CD4-positive, CD25-positive, alpha-beta regulatory T cell (primary cell): ENCODE results near the gene LRMDA. TPM values are rescaled to one million over a fixed set of nuclear protein-coding genes. Genes with fewer than 3 reads are reported as not detected.
A peak's percentile ranks its signal among the peaks of the same experiment; 100 is the strongest.

Experiments
- ATAC-seq, 2 donors: fragments of 150-1000 bp; cut with Tn5 transposase; one replicate each; pipeline ENCODE4 v1.10.0; 2021; ENCODE audit warnings: low read depth in 2 of 2, moderate number of reproducible peaks in 2 of 2, moderate library complexity in 1 of 2
- DNase-seq, 3 donors: peaks; one replicate each; pipeline versions ENCODE4 v3.0.0 to v3.0.0-alpha.2; 2012 to 2022; ENCODE audit warnings: mixed read lengths in 1 of 3
- H3K27ac ChIP-seq: one replicate; pipeline ENCODE4 v1.7.0; 2013; ENCODE audit warnings: mild to moderate bottlenecking, low read length; ENCODE audit not compliant: insufficient read depth, poor library complexity, severe bottlenecking
- H3K27me3 ChIP-seq: one replicate; pipeline ENCODE4 v1.7.0; 2013; ENCODE audit warnings: low read length; ENCODE audit not compliant: control insufficient read depth, insufficient read depth
- H3K36me3 ChIP-seq: one replicate; pipeline ENCODE4 v1.7.0; 2013; ENCODE audit warnings: mild to moderate bottlenecking, low read length, moderate library complexity; ENCODE audit not compliant: control insufficient read depth, insufficient read depth
- H3K4me1 ChIP-seq: 2 replicates; pipeline ENCODE4 v1.7.0; 2013; ENCODE audit warnings: mild to moderate bottlenecking, low read length; ENCODE audit not compliant: insufficient read depth, control insufficient read depth, poor library complexity, severe bottlenecking
- H3K4me3 ChIP-seq: one replicate; pipeline ENCODE4 v1.7.0; 2013; ENCODE audit warnings: low read depth, mild to moderate bottlenecking, low read length, moderate library complexity
- H3K9me3 ChIP-seq, 2 experiments: 1 replicate in 1 of 2; 2 replicates in 1 of 2; pipeline ENCODE4 v1.7.0; 2013; ENCODE audit warnings: low read length in 2 of 2, mild to moderate bottlenecking in 1 of 2, moderate library complexity in 1 of 2; ENCODE audit not compliant: control insufficient read depth in 2 of 2
- H3K27ac Mint-ChIP-seq, 3 donors: one replicate each; pipeline ENCODE4 v1.8.0; 2020 to 2022; ENCODE audit warnings: mild to moderate bottlenecking in 3 of 3, mixed read lengths in 3 of 3, moderate library complexity in 2 of 3
- H3K27me3 Mint-ChIP-seq: one replicate; pipeline ENCODE4 v1.8.0; 2022; ENCODE audit warnings: mild to moderate bottlenecking, mixed read lengths
- H3K36me3 Mint-ChIP-seq: one replicate; pipeline ENCODE4 v1.8.0; 2020; ENCODE audit warnings: mixed read lengths
- H3K4me1 Mint-ChIP-seq, 4 donors: one replicate each; pipeline ENCODE4 v1.8.0; 2020 to 2022; ENCODE audit warnings: mixed read lengths in 4 of 4, mild to moderate bottlenecking in 1 of 4
- H3K4me3 Mint-ChIP-seq, 4 donors: one replicate each; pipeline ENCODE4 v1.8.0; 2020 to 2022; ENCODE audit warnings: mild to moderate bottlenecking in 4 of 4, mixed read lengths in 4 of 4, moderate library complexity in 3 of 4
- H3K9me3 Mint-ChIP-seq, 7 donors: one replicate each; pipeline ENCODE4 v1.8.0; 2020 to 2022; ENCODE audit warnings: mixed read lengths in 7 of 7, mild to moderate bottlenecking in 3 of 7, moderate library complexity in 2 of 7
- polyA plus RNA-seq, 4 donors: library from polyadenylated mRNA; unstranded; fragments of 300-500 nt; fragmentation: Illumina TruSeq; gene quantifications; one replicate each; pipeline ENCODE4 v1.2.3, GENCODE V29; 2021
- total RNA-seq: library from RNA; stranded (reverse); gene quantifications from one replicate; pipeline ENCODE4 v1.2.3, GENCODE V29; 2022

LRMDA gene
- total and polyA plus RNA-seq, 5 donors from 2014 or later: 0.10 TPM; not detected in 4

- Histone ChIP-seq H3K36me3 (no peaks in the 10 kb centered on the region), H3K4me1 (no peaks in the 10 kb centered on the region), H3K4me3 (no peak overlapping the region), H3K9me3 (no peaks in the 10 kb centered on the region), H3K27ac (no peak overlapping the region), H3K27me3 (no peaks in the 10 kb centered on the region)
- peaks cover 3% of the 10 kb centered on the region for H3K27me3 Mint-ChIP-seq
- no peak for DNase-seq
- H3K36me3 Mint-ChIP-seq: no peaks in the 10 kb centered on the region
- H3K9me3 Mint-ChIP-seq: peaks cover 0 to 4% (median 0%) of the 10 kb centered on the region in 7 donors
- no peak overlapping the region for H3K27ac Mint-ChIP-seq
- ATAC-seq: no peak
- peaks cover 0 to under 1% (median 0%) of the 10 kb centered on the region in 4 donors for H3K4me1 Mint-ChIP-seq
- H3K4me3 Mint-ChIP-seq: no peak overlapping the region
Observed at GRCh38 chr10:75962395-75963061, 531.1 kb downstream of the LRMDA start.

- H3K4me3 ChIP-seq: no peak overlapping the region
- no peak overlapping the region for H3K27ac ChIP-seq
- H3K36me3 ChIP-seq: no peaks in the 10 kb centered on the region
- no peaks in the 10 kb centered on the region for H3K4me1 Mint-ChIP-seq
- H3K27me3 Mint-ChIP-seq: no peaks in the 10 kb centered on the region
- DNase-seq: no peak
- H3K27me3 ChIP-seq: no peaks in the 10 kb centered on the region
- peaks cover 0 to 2% (median 0%) of the 10 kb centered on the region in 7 donors for H3K9me3 Mint-ChIP-seq
- no peak overlapping the region for H3K4me3 Mint-ChIP-seq
- no peaks in the 10 kb centered on the region for H3K9me3 ChIP-seq
- H3K36me3 Mint-ChIP-seq: no peaks in the 10 kb centered on the region
- H3K27ac Mint-ChIP-seq: no peak overlapping the region
- ATAC-seq: no peak
- H3K4me1 ChIP-seq: no peaks in the 10 kb centered on the region
Observed at GRCh38 chr10:75967491-75967890, 536.1 kb downstream of the LRMDA start.

- Mint-ChIP-seq H3K36me3 (no peaks in the 10 kb centered on the region), H3K4me3 (no peak overlapping the region), H3K27me3 (peaks cover 3% of the 10 kb centered on the region), H3K27ac (no peak overlapping the region), H3K4me1 (no peaks in the 10 kb centered on the region), H3K9me3 (peaks cover 0 to 2% (median 0%) of the 10 kb centered on the region in 7 donors)
- Histone ChIP-seq H3K9me3 (no peaks in the 10 kb centered on the region), H3K4me1 (no peaks in the 10 kb centered on the region), H3K27ac (no peak overlapping the region), H3K27me3 (no peaks in the 10 kb centered on the region), H3K36me3 (no peaks in the 10 kb centered on the region), H3K4me3 (no peak overlapping the region)
- DNase-seq (no peak), ATAC-seq (no peak)
Observed at GRCh38 chr10:75969031-75969430, 537.6 kb downstream of the LRMDA start.

- DNase-seq (no peak), ATAC-seq (no peak)
- no peak overlapping the region for H3K27ac ChIP-seq
- Mint-ChIP-seq H3K4me3 (no peak overlapping the region), H3K9me3 (peaks cover 0 to 2% (median 0%) of the 10 kb centered on the region in 7 donors), H3K27me3 (peaks cover 11% of the 10 kb centered on the region), H3K36me3 (no peaks in the 10 kb centered on the region), H3K4me1 (no peaks in the 10 kb centered on the region), H3K27ac (no peak overlapping the region)
- H3K9me3 ChIP-seq: no peaks in the 10 kb centered on the region
- H3K36me3 ChIP-seq: no peaks in the 10 kb centered on the region
- H3K4me3 ChIP-seq: no peak overlapping the region
- H3K27me3 ChIP-seq: no peaks in the 10 kb centered on the region
- H3K4me1 ChIP-seq: no peaks in the 10 kb centered on the region
Observed at GRCh38 chr10:75971402-75972211, 540.2 kb downstream of the LRMDA start.

GRCh38 chr10:75972491-75973276 lies 541.3 kb downstream of the LRMDA start:
- Histone ChIP-seq H3K4me1 (no peaks in the 10 kb centered on the region), H3K4me3 (no peak overlapping the region), H3K36me3 (no peaks in the 10 kb centered on the region), H3K27ac (no peak overlapping the region), H3K27me3 (no peaks in the 10 kb centered on the region), H3K9me3 (no peaks in the 10 kb centered on the region)
- DNase-seq (no peak), ATAC-seq (no peak)
- Mint-ChIP-seq H3K9me3 (peaks cover 0 to 1% (median 0%) of the 10 kb centered on the region in 7 donors), H3K36me3 (no peaks in the 10 kb centered on the region), H3K4me3 (no peak overlapping the region), H3K27ac (no peak overlapping the region), H3K27me3 (peaks cover 11% of the 10 kb centered on the region), H3K4me1 (no peaks in the 10 kb centered on the region)

- no peak for ATAC-seq
- Mint-ChIP-seq H3K27me3 (peaks cover 11% of the 10 kb centered on the region), H3K4me1 (no peaks in the 10 kb centered on the region), H3K36me3 (no peaks in the 10 kb centered on the region), H3K9me3 (peaks cover 0 to 2% (median 0%) of the 10 kb centered on the region in 7 donors), H3K4me3 (no peak overlapping the region), H3K27ac (peak overlapping the region in 1 of 3 donors; percentile 1)
- no peaks in the 10 kb centered on the region for H3K27me3 ChIP-seq
- H3K4me1 ChIP-seq: no peaks in the 10 kb centered on the region
- H3K36me3 ChIP-seq: no peaks in the 10 kb centered on the region
- no peak overlapping the region for H3K4me3 ChIP-seq
- no peak overlapping the region for H3K27ac ChIP-seq
- no peaks in the 10 kb centered on the region for H3K9me3 ChIP-seq
- DNase-seq: no peak
Observed at GRCh38 chr10:75974080-75974479, 542.7 kb downstream of the LRMDA start.

- DNase-seq: no peak
- peaks cover 0 to 4% (median 0%) of the 10 kb centered on the region in 7 donors for H3K9me3 Mint-ChIP-seq
- H3K27ac Mint-ChIP-seq: no peak overlapping the region
- Histone ChIP-seq H3K9me3 (no peaks in the 10 kb centered on the region), H3K27ac (no peak overlapping the region), H3K36me3 (no peaks in the 10 kb centered on the region), H3K27me3 (no peaks in the 10 kb centered on the region), H3K4me3 (no peak overlapping the region), H3K4me1 (no peaks in the 10 kb centered on the region)
- no peaks in the 10 kb centered on the region for H3K36me3 Mint-ChIP-seq
- H3K27me3 Mint-ChIP-seq: peaks cover 16% of the 10 kb centered on the region
- ATAC-seq: no peak
- no peaks in the 10 kb centered on the region for H3K4me1 Mint-ChIP-seq
- H3K4me3 Mint-ChIP-seq: no peak overlapping the region
Observed at GRCh38 chr10:75976681-75977080, 545.3 kb downstream of the LRMDA start.
